ENCODE results near the gene FURIN.

GRCh38 chr15:90929246-90930019 is 61.0 kb downstream of the FURIN start:
- TF ChIP-seq, protein P1, sequence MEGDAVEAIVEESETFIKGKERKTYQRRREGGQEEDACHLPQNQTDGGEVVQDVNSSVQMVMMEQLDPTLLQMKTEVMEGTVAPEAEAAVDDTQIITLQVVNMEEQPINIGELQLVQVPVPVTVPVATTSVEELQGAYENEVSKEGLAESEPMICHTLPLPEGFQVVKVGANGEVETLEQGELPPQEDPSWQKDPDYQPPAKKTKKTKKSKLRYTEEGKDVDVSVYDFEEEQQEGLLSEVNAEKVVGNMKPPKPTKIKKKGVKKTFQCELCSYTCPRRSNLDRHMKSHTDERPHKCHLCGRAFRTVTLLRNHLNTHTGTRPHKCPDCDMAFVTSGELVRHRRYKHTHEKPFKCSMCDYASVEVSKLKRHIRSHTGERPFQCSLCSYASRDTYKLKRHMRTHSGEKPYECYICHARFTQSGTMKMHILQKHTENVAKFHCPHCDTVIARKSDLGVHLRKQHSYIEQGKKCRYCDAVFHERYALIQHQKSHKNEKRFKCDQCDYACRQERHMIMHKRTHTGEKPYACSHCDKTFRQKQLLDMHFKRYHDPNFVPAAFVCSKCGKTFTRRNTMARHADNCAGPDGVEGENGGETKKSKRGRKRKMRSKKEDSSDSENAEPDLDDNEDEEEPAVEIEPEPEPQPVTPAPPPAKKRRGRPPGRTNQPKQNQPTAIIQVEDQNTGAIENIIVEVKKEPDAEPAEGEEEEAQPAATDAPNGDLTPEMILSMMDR (IDR thresholded peaks at IDR 0.05; ENCODE audit: low read depth, low read length, poor library complexity, severe bottlenecking), result no peak
- TF ChIP-seq EZH2phosphoT487 (IDR thresholded peaks at IDR 0.05; ENCODE audit: borderline replicate concordance, low read length), result no peak

Measured in DOHH2 (cell line).